H9 (cell line): Measurements from ENCODE around the gene MAP3K21. TPM values are rescaled to one million over a fixed set of nuclear protein-coding genes. Genes with fewer than 3 reads are reported as not detected.

Experiments
- DNase-seq: peaks from one replicate; pipeline ENCODE4 v3.0.0-alpha.2; 2017
- H2AFZ ChIP-seq: one replicate; pipeline ENCODE4 v1.6.1; 2013; ENCODE audit warnings: mild to moderate bottlenecking, low read length, control low read depth, moderate library complexity
- H2AK5ac ChIP-seq: 2 replicates; pipeline ENCODE4 v1.6.1; 2013; ENCODE audit warnings: low read length, control low read depth, mixed read lengths; ENCODE audit not compliant: insufficient read length
- H2BK120ac ChIP-seq: one replicate; pipeline ENCODE4 v1.6.1; 2013; ENCODE audit warnings: low read depth, mild to moderate bottlenecking, low read length, control low read depth, inconsistent platforms; ENCODE audit not compliant: poor library complexity, severe bottlenecking
- H2BK12ac ChIP-seq: 2 replicates; pipeline ENCODE4 v1.6.1; 2013; ENCODE audit warnings: low read length, control low read depth, mixed read lengths, low read depth; ENCODE audit not compliant: insufficient read length
- H2BK15ac ChIP-seq: 2 replicates; pipeline ENCODE4 v1.6.1; 2013; ENCODE audit warnings: low read depth, low read length, control low read depth
- H2BK20ac ChIP-seq: one replicate; pipeline ENCODE4 v1.6.1; 2013; ENCODE audit warnings: low read depth, mild to moderate bottlenecking, low read length, control low read depth, inconsistent platforms; ENCODE audit not compliant: poor library complexity, severe bottlenecking
- H2BK5ac ChIP-seq: 2 replicates; pipeline ENCODE4 v1.6.1; 2013; ENCODE audit warnings: low read length, control low read depth, mixed read lengths; ENCODE audit not compliant: insufficient read length
- H3K14ac ChIP-seq: 2 replicates; pipeline ENCODE4 v1.6.1; 2013; ENCODE audit warnings: low read length, control low read depth; ENCODE audit not compliant: insufficient read depth
- H3K18ac ChIP-seq: 2 replicates; pipeline ENCODE4 v1.6.1; 2013; ENCODE audit warnings: low read depth, mild to moderate bottlenecking, mixed read lengths, low read length, control low read depth; ENCODE audit not compliant: insufficient read length
- H3K23ac ChIP-seq: 2 replicates; pipeline ENCODE4 v1.6.1; 2013; ENCODE audit warnings: low read length, control low read depth, mixed read lengths, low read depth; ENCODE audit not compliant: insufficient read length
- H3K23me2 ChIP-seq: 2 replicates; pipeline ENCODE4 v1.6.1; 2013; ENCODE audit warnings: low read depth, mild to moderate bottlenecking, mixed read lengths, low read length, control low read depth; ENCODE audit not compliant: insufficient read length, poor library complexity, severe bottlenecking
- H3K27ac ChIP-seq: 2 replicates; pipeline ENCODE4 v1.5.1; 2013; ENCODE audit warnings: low read length, control low read depth, mixed read lengths, low read depth; ENCODE audit not compliant: insufficient read length
- H3K27me3 ChIP-seq: 2 replicates; pipeline ENCODE4 v1.6.1; 2013; ENCODE audit warnings: low read length, control low read depth, inconsistent platforms; ENCODE audit not compliant: insufficient read depth
- H3K4ac ChIP-seq: 2 replicates; pipeline ENCODE4 v1.6.1; 2013; ENCODE audit warnings: low read depth, mild to moderate bottlenecking, control low read depth, inconsistent platforms, low read length, moderate library complexity
- H3K4me1 ChIP-seq: 2 replicates; pipeline ENCODE4 v1.6.1; 2013; ENCODE audit warnings: low read length, control low read depth, inconsistent platforms; ENCODE audit not compliant: insufficient read depth
- H3K4me2 ChIP-seq: 2 replicates; pipeline ENCODE4 v1.6.1; 2013; ENCODE audit warnings: low read length, control low read depth, mixed read lengths; ENCODE audit not compliant: insufficient read length, insufficient read depth
- H3K56ac ChIP-seq: 2 replicates; pipeline ENCODE4 v1.6.1; 2013; ENCODE audit warnings: low read depth, mild to moderate bottlenecking, mixed read lengths, low read length, control low read depth; ENCODE audit not compliant: insufficient read length
- H3K79me1 ChIP-seq: 2 replicates; pipeline ENCODE4 v1.6.1; 2013; ENCODE audit warnings: low read depth, mild to moderate bottlenecking, moderate library complexity, low read length, control low read depth, inconsistent platforms; ENCODE audit not compliant: insufficient read depth, poor library complexity, severe bottlenecking
- H3K79me2 ChIP-seq: 2 replicates; pipeline ENCODE4 v1.6.1; 2013; ENCODE audit warnings: low read length, control low read depth, inconsistent platforms; ENCODE audit not compliant: insufficient read depth
- H3K9ac ChIP-seq: 2 replicates; pipeline ENCODE4 v1.6.1; 2013; ENCODE audit warnings: low read length, control low read depth, mixed read lengths; ENCODE audit not compliant: insufficient read length; ENCODE audit errors: extremely low read depth
- H3K9me3 ChIP-seq: one replicate; pipeline ENCODE4 v1.6.1; 2013; ENCODE audit warnings: low read depth, low read length, inconsistent platforms; ENCODE audit not compliant: control insufficient read depth
- H3T11ph ChIP-seq: one replicate; pipeline ENCODE4 v1.6.1; 2013; ENCODE audit warnings: mild to moderate bottlenecking, low read length, control low read depth, inconsistent platforms
- H4K20me1 ChIP-seq: one replicate; pipeline ENCODE4 v1.6.1; 2013; ENCODE audit not compliant: control insufficient read depth, insufficient read length, insufficient read depth
- H4K5ac ChIP-seq: 2 replicates; pipeline ENCODE4 v1.6.1; 2013; ENCODE audit warnings: low read depth, mild to moderate bottlenecking, mixed read lengths, low read length, control low read depth; ENCODE audit not compliant: insufficient read length
- H4K8ac ChIP-seq: replicated peaks from 2 replicates; pipeline ENCODE4 v1.6.1; 2013; ENCODE audit warnings: low read length, control low read depth, mixed read lengths, low read depth; ENCODE audit not compliant: insufficient read length
- H4K91ac ChIP-seq: 2 replicates; pipeline ENCODE4 v1.6.1; 2013; ENCODE audit warnings: low read depth, mild to moderate bottlenecking, moderate library complexity, mixed read lengths, low read length, control low read depth; ENCODE audit not compliant: insufficient read length
- H3K27ac Mint-ChIP-seq, 3 experiments: 2 replicates in 2 of 3; 3 replicates in 1 of 3; pipeline ENCODE4 v1.8.0; 2020 to 2021; ENCODE audit warnings: mixed read lengths in 3 of 3, mild to moderate bottlenecking in 1 of 3, moderate library complexity in 1 of 3
- H3K27me3 Mint-ChIP-seq: 2 replicates; pipeline ENCODE4 v1.8.0; 2021; ENCODE audit warnings: low read depth, mild to moderate bottlenecking, moderate library complexity, mixed read lengths
- H3K36me3 Mint-ChIP-seq, 3 experiments: 2 replicates in 2 of 3; 3 replicates in 1 of 3; pipeline ENCODE4 v1.8.0; 2020 to 2021; ENCODE audit warnings: low read depth in 3 of 3, mixed read lengths in 3 of 3; ENCODE audit not compliant: insufficient read depth in 1 of 3
- H3K4me1 Mint-ChIP-seq, 2 experiments: 2 replicates each; pipeline ENCODE4 v1.8.0; 2020; ENCODE audit warnings: mixed read lengths in 2 of 2
- H3K4me3 Mint-ChIP-seq, 2 experiments: 2 replicates in 1 of 2; 3 replicates in 1 of 2; pipeline ENCODE4 v1.8.0; 2020 to 2021; ENCODE audit warnings: mild to moderate bottlenecking in 2 of 2, mixed read lengths in 2 of 2, moderate library complexity in 1 of 2
- H3K9me3 Mint-ChIP-seq, 2 experiments: 2 replicates in 1 of 2; 3 replicates in 1 of 2; pipeline ENCODE4 v1.8.0; 2020; ENCODE audit warnings: mild to moderate bottlenecking in 2 of 2, mixed read lengths in 2 of 2, moderate library complexity in 1 of 2
- CTCF ChIP-seq: fragments of 200-600 bp; sonication (generic); conservative IDR thresholded peaks from 3 replicates; pipeline ENCODE4 v1.8.0; 2021; ENCODE audit warnings: antibody characterized with exemption, mild to moderate bottlenecking
- WGBS: extraction: QIAGEN DNeasy Blood & Tissue Kit; methylation state at CpG from one replicate; pipeline ENCODE4 v1.1.7; 2013; ENCODE audit warnings: missing lambda C conversion rate, low lambda C conversion rate, mixed read lengths; ENCODE audit not compliant: insufficient read length; ENCODE audit errors: extremely low coverage; 5-methylcytosine and 5-hydroxymethylcytosine counted together
- total RNA-seq: library from RNA; stranded (reverse); gene quantifications from 2 replicates; pipeline ENCODE4 v1.2.1, GENCODE V29; 2021

Gene MAP3K21
- total RNA-seq, 1 experiment from 2014 or later, result 11.7 TPM

GRCh38 chr1:233387585-233387984 lies 60.1 kb downstream of the MAP3K21 start:
- Mint-ChIP-seq H3K36me3 (peaks cover 10 to 16% (median 15%) of the 10 kb centered on the region in 3 experiments), H3K4me3 (no peak overlapping the region), H3K27me3 (no peaks in the 10 kb centered on the region; the same call in 1 of the 2 replicates), H3K9me3 (peaks cover 7 to 10% of the 10 kb centered on the region in 2 experiments), H3K27ac (no peak overlapping the region), H3K4me1 (peaks cover 4% of the 10 kb centered on the region in 2 experiments; a peak in 1 of 4 replicates)
- Histone ChIP-seq H3K18ac (no peak overlapping the region), H3K4me2 (no peak overlapping the region), H3K9ac (no peak overlapping the region), H2AK5ac (no peak overlapping the region), H3T11ph (no peak overlapping the region), H2BK15ac (no peak overlapping the region), H2BK12ac (no peak overlapping the region), H3K79me1 (no peaks in the 10 kb centered on the region), H2BK120ac (no peak overlapping the region), H3K79me2 (no peaks in the 10 kb centered on the region), H3K9me3 (peaks cover 3% of the 10 kb centered on the region), H2BK5ac (no peak overlapping the region), H4K5ac (no peak overlapping the region), H3K27ac (no peak overlapping the region), H4K20me1 (no peaks in the 10 kb centered on the region), H3K14ac (no peak overlapping the region), H3K56ac (no peak overlapping the region), H2AFZ (no peak overlapping the region), H4K8ac (no peak overlapping the region), H3K23ac (no peak overlapping the region), H2BK20ac (no peak overlapping the region), H4K91ac (no peak overlapping the region), H3K4ac (no peak overlapping the region), H3K23me2 (no peaks in the 10 kb centered on the region), H3K4me1 (no peaks in the 10 kb centered on the region; the same call in 1 of the 2 replicates), H3K27me3 (no peaks in the 10 kb centered on the region)
- no peak for TF ChIP-seq CTCF
- DNase-seq, result no peak
- no CpG with 5 or more reads among the region's 3 CpGs for WGBS
